Transverse colon (tissue), 4 donors: ENCODE measurements around the gene EPHB2.

ENCODE experiments used
- CTCF ChIP-seq, 5 experiments: fragments of 200-600 bp in 3 of 5; fragments of 450-650 bp in 2 of 5; sonication (generic) in 3 of 5; IDR thresholded peaks; 1 replicate in 2 of 5; 2 replicates in 3 of 5; pipeline ENCODE4 v1.5.1; 2016 to 2017; ENCODE audit warnings: antibody characterized with exemption in 5 of 5, inconsistent platforms in 3 of 5, mild to moderate bottlenecking in 2 of 5, moderate library complexity in 1 of 5
- EP300 ChIP-seq: sonication (generic); formaldehyde crosslinking; IDR thresholded peaks from one replicate; pipeline ENCODE4 v1.6.1; 2017; ENCODE audit warnings: antibody characterized with exemption, low read depth
- POLR2A ChIP-seq: fragments of 450-650 bp; IDR thresholded peaks from one replicate; pipeline ENCODE4 v1.6.1; 2016; ENCODE audit warnings: antibody characterized with exemption, mild to moderate bottlenecking, moderate library complexity
- POLR2AphosphoS5 ChIP-seq, 3 donors: sonication (generic); formaldehyde crosslinking; IDR thresholded peaks; one replicate each; pipeline ENCODE4 v1.6.1; 2016; ENCODE audit warnings: antibody characterized with exemption in 3 of 3

GRCh38 chr1:22747021-22747734, 36.5 kb downstream of the EPHB2 start:
- no peak for TF ChIP-seq CTCF (IDR thresholded peaks at IDR 0.05)
- no peak for TF ChIP-seq POLR2A
- TF ChIP-seq EP300: no peak
- no peak for TF ChIP-seq POLR2AphosphoS5 (IDR thresholded peaks at IDR 0.05)
